ENCODE measurements around the gene EXOC6. TPM values are rescaled to one million over a fixed set of nuclear protein-coding genes. Genes with fewer than 3 reads are reported as not detected.

Gene EXOC6
- total RNA-seq, 1 experiment from 2014 or later, result 17.0 TPM

- ATAC-seq, result no peak
- BruUV-seq (replicated peaks), result no TSS peak
- peaks cover 5% of the 10 kb centered on the region for H3K27me3 ChIP-seq (ENCODE audit: control insufficient read depth, insufficient read depth, low read length)
Measured at GRCh38 chr10:93081834-93082233, 233.5 kb downstream of the EXOC6 start.

More at GRCh38 chr10:93081834-93082233, 233.5 kb downstream of the EXOC6 start:
- Histone ChIP-seq H3K4me1 (ENCODE audit: control insufficient read depth, insufficient read depth, low read length) (no peaks in the 10 kb centered on the region), H3K9me3 (ENCODE audit: control insufficient read depth, insufficient read depth, low read depth, low read length) (no peaks in the 10 kb centered on the region), H3K27ac (ENCODE audit: low read length) (no peak overlapping the region), H3K36me3 (ENCODE audit: control insufficient read depth, insufficient read depth, low read length) (no peaks in the 10 kb centered on the region), H3K4me3 (ENCODE audit: low read depth in 2 of 2, low read length in 2 of 2) (no peak overlapping the region)
- in situ Hi-C loops (cut with HindIII; ENCODE audit: low pct_unique_long_range_greater_than_20kb, low sequenced_read_pairs), result no loop called here
- intact Hi-C loops (cut with micrococcal nuclease; ENCODE audit: unreplicated experiment), result loop anchor here (2.0 kb wide), 1 partner anchor 207 kb away; no protein-coding TSS in a partner anchor
- ChIA-PET POLR2A (interaction anchor here (0.6 kb wide), 1 partner anchor 255 kb away, joined by 4 read pairs; no protein-coding TSS in a partner anchor), CTCF (interaction anchor here (0.6 kb wide), 2 partner anchors 167 to 206 kb away, joined by 9 to 11 read pairs; no protein-coding TSS in a partner anchor)
- DNase-seq (ENCODE audit: low read depth, low spot score), result no peak
- TF ChIP-seq SIN3A (IDR thresholded peaks at IDR 0.05; ENCODE audit: borderline replicate concordance, insufficient read depth, low read depth, low read length), result no peak
- no peak for TF ChIP-seq POLR2AphosphoS5 (IDR thresholded peaks at IDR 0.05; ENCODE audit: low read depth, low read length)
- TF ChIP-seq CTCF (IDR thresholded peaks at IDR 0.05), result no peak
- TF ChIP-seq TCF7L2 (IDR thresholded peaks at IDR 0.05; ENCODE audit: low read depth, low read length), result no peak
- no peak for TF ChIP-seq REST (IDR thresholded peaks at IDR 0.05; ENCODE audit: insufficient read depth in 1 of 2, low read depth in 2 of 2, low read length in 1 of 2)
